Right lobe of liver (tissue), 6 donors: ENCODE results near the gene TANC2. TPM values are rescaled to one million over a fixed set of nuclear protein-coding genes. Genes with fewer than 3 reads are reported as not detected.

Experiments used
- ATAC-seq, 4 donors: fragments of 200-7000 bp; cut with Tn5 transposase; one replicate each; pipeline ENCODE4 v1.9.1; 2020; ENCODE audit warnings: mild to moderate bottlenecking in 4 of 4, moderate library complexity in 4 of 4
- DNase-seq, 3 donors: peaks; one replicate each; pipeline ENCODE4 v3.0.0-alpha.2; 2020
- H3K27ac ChIP-seq, 3 donors: fragments of 200-600 bp; one replicate each; pipeline ENCODE4 v1.8.0; 2022
- H3K27me3 ChIP-seq, 2 donors: fragments of 200-600 bp; one replicate each; pipeline ENCODE4 v1.8.0; 2022
- H3K36me3 ChIP-seq, 4 donors: fragments of 200-600 bp; sonication (generic) in 1 of 4; one replicate each; pipeline versions ENCODE4 v1.5.1 to v1.8.0; 2017 to 2022; ENCODE audit warnings: control low read depth in 1 of 4
- H3K4me1 ChIP-seq, 4 donors: fragments of 200-600 bp; sonication (generic) in 1 of 4; one replicate each; pipeline versions ENCODE4 v1.5.1 to v1.8.0; 2017 to 2022; ENCODE audit warnings: control low read depth in 1 of 4
- H3K4me3 ChIP-seq, 3 donors: fragments of 200-600 bp; one replicate each; pipeline ENCODE4 v1.8.0; 2022
- H3K9me3 ChIP-seq, 4 donors: fragments of 200-600 bp; sonication (generic) in 1 of 4; one replicate each; pipeline versions ENCODE4 v1.5.1 to v1.8.0; 2017 to 2022; ENCODE audit warnings: control low read depth in 1 of 4
- CTCF ChIP-seq, 4 donors: fragments of 200-600 bp in 3 of 4; fragments of 450-650 bp in 1 of 4; IDR thresholded peaks; one replicate each; pipeline versions ENCODE4 v1.5.1 to v1.8.0; 2016 to 2022; ENCODE audit warnings: antibody characterized with exemption in 4 of 4, mild to moderate bottlenecking in 2 of 4
- POLR2A ChIP-seq: fragments of 450-650 bp; IDR thresholded peaks from one replicate; pipeline ENCODE4 v1.6.1; 2017; ENCODE audit warnings: antibody characterized with exemption, mild to moderate bottlenecking
- WGBS: methylation state at CpG from one replicate; pipeline ENCODE4 v1.1.6; 2018; ENCODE audit warnings: low coverage, low lambda C conversion rate; ENCODE audit not compliant: insufficient coverage; ENCODE audit errors: missing lambda C conversion rate; 5-methylcytosine and 5-hydroxymethylcytosine counted together
- intact Hi-C, 2 donors: fragments of 100-400 bp; cut with DNase I; formaldehyde crosslinking; loops; one replicate each; pipeline versions ENCODE4 v1.11.2 to v1.14.1; 2022
- total RNA-seq, 6 experiments: library from RNA; depleted of rRNA in 2 of 6; stranded (reverse); fragments of >200 nt in 2 of 6; fragmentation: NEBNext Ultra II Directional in 3 of 6; extraction: Animal tissue kit (Norgen Biotek cat#: 25700) in 3 of 6; gene quantifications; one replicate each; pipeline versions ENCODE4 v1.1.0 to v1.2.4, GENCODE V29; 2016 to 2023
- donor health status: DM: no; HTN: yes; CAD: no.
- donor health status: DM: no; HTN: no; CAD: no.
- donor health status: DM: no; HTN: no; CAD: no.
- donor health status: DM: no; HTN: yes; CAD: no.
- donor health status: DM: no; HTN: yes; CAD: no.

The TANC2 gene
- total RNA-seq, 6 experiments from 2014 or later = 3.1 to 10.3 (median 5.2) TPM

DNA sequence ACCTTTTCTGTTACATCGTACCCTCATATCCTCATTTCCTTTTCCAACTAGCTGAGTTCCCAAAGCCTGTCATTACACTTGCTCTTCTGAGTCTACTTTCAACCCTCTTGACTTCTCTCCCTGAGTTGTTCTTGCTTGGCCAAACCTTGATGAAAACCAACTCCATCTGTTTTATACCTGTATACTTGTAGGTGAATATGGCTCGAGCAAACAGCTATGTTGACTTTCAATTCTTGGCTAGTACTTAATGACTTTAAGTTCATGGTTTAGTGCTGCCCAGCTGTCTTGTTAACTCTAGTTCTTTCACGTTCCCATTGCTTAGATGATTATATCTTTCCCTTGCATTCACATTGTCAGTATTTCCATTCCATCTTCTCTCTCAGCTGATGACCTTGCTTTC lies 14.8 kb downstream of the TANC2 start:
- no peak for DNase-seq
- WGBS = 74% methylated on average over 3 of the region's 3 CpGs
- Histone ChIP-seq H3K4me1 (no peaks in the 10 kb centered on the region), H3K9me3 (peaks cover 0 to 3% (median 0%) of the 10 kb centered on the region in 4 donors), H3K36me3 (no peaks in the 10 kb centered on the region), H3K4me3 (no peak overlapping the region), H3K27ac (no peak overlapping the region), H3K27me3 (no peaks in the 10 kb centered on the region)
- intact Hi-C loops = no loop called here
- TF ChIP-seq CTCF (IDR thresholded peaks at IDR 0.05) (no peak), POLR2A (no peak)
- ATAC-seq = no peak

DNA sequence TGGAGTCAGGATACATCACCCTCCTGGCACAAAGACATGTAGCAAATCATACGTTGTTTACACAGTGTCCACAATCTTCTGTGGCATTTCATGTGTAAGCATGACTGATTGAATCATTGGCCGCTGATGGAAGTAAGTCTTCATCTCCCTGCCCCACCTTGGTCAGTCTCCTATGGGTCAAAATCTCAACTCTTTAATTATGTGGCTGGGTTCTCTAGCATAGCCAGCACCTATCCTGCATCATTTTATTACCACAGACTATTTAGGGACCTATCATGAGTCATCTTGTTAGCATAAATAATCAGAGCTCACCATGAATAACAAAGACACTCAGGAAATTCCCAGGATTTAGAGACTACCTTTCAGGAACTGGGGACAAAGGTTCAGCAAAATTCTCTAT lies 15.9 kb downstream of the TANC2 start:
- no peak for TF ChIP-seq CTCF (IDR thresholded peaks at IDR 0.05)
- no peak for TF ChIP-seq POLR2A
- no peaks in the 10 kb centered on the region for H3K27me3 ChIP-seq
- H3K4me1 ChIP-seq = no peaks in the 10 kb centered on the region
- H3K27ac ChIP-seq = no peak overlapping the region
- intact Hi-C loops = no loop called here
- H3K4me3 ChIP-seq = no peak overlapping the region
- no peaks in the 10 kb centered on the region for H3K36me3 ChIP-seq
- H3K9me3 ChIP-seq = peaks cover 0 to 3% (median 0%) of the 10 kb centered on the region in 4 donors
- ATAC-seq (no peak), DNase-seq (no peak)
- WGBS = 100% methylated on average over 1 of the region's 2 CpGs

DNA sequence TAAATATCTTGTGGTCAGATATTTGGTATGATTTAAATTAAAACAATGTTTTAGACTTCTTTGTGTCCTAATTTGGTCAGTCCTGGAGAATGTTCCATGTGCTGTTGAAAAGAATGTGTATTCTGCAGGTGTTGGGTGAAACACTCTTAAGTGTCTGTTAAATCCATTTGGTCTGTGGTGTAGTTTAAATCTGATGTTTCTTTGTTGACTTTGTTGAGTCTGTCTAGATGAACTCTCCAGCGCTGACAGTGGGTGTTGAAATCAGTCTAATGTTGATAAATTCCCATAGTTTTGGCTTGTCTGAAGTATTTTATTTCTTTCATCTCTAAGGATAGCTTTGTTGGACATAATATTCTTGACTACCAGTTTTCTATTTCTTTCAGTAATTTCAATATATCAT lies 18.8 kb downstream of the TANC2 start:
- H3K4me1 ChIP-seq = no peaks in the 10 kb centered on the region
- ATAC-seq (peak in 1 of 4 donors; percentile 51), DNase-seq (no peak)
- no peak overlapping the region for H3K4me3 ChIP-seq
- H3K27me3 ChIP-seq = no peaks in the 10 kb centered on the region
- H3K9me3 ChIP-seq = peaks cover 0 to 3% (median 0%) of the 10 kb centered on the region in 4 donors
- H3K36me3 ChIP-seq = no peaks in the 10 kb centered on the region
- intact Hi-C loops = no loop called here
- H3K27ac ChIP-seq = no peak overlapping the region
- WGBS = 60% methylated on average over 1 of the region's 1 CpG
- TF ChIP-seq CTCF (IDR thresholded peaks at IDR 0.05) (no peak), POLR2A (no peak)

- H3K36me3 ChIP-seq = no peaks in the 10 kb centered on the region
- ATAC-seq = no peak
- intact Hi-C loops = no loop called here
- TF ChIP-seq POLR2A (no peak), CTCF (IDR thresholded peaks at IDR 0.05) (no peak)
- DNase-seq = no peak
- H3K9me3 ChIP-seq = peaks cover 0 to 3% (median 0%) of the 10 kb centered on the region in 4 donors
- H3K4me1 ChIP-seq = no peaks in the 10 kb centered on the region
- WGBS = no CpG with 5 or more reads among the region's 4 CpGs
- no peak overlapping the region for H3K27ac ChIP-seq
- H3K27me3 ChIP-seq = no peaks in the 10 kb centered on the region
- H3K4me3 ChIP-seq = no peak overlapping the region
Measured at GRCh38 chr17:62986549-62986948, 20.5 kb downstream of the TANC2 start.

GRCh38 chr17:62987136-62987535 lies 21.1 kb downstream of the TANC2 start:
- intact Hi-C loops = no loop called here
- no CpG with 5 or more reads among the region's 7 CpGs for WGBS
- ATAC-seq = no peak

More at GRCh38 chr17:62987136-62987535, 21.1 kb downstream of the TANC2 start:
- peaks cover 0 to 3% (median 0%) of the 10 kb centered on the region in 4 donors for H3K9me3 ChIP-seq
- H3K4me3 ChIP-seq = no peak overlapping the region
- no peak for DNase-seq
- H3K27ac ChIP-seq = no peak overlapping the region
- no peaks in the 10 kb centered on the region for H3K4me1 ChIP-seq
- no peak for TF ChIP-seq POLR2A
- no peak for TF ChIP-seq CTCF (IDR thresholded peaks at IDR 0.05)
- H3K27me3 ChIP-seq = no peaks in the 10 kb centered on the region
- H3K36me3 ChIP-seq = no peaks in the 10 kb centered on the region
